OCI-LY1 (cell line): ENCODE data around the gene CELF2.

Experiments used
- H2AFZ ChIP-seq: fragments of 200-600 bp; sonication (generic), shearing (Covaris generic); 2 replicates; pipeline ENCODE4 v1.6.0; 2014; ENCODE audit warnings: antibody characterized with exemption, mild to moderate bottlenecking, low read length
- H3F3A ChIP-seq: fragments of 200-600 bp; sonication (generic), shearing (Covaris generic); 2 replicates; pipeline ENCODE4 v1.6.0; 2014; ENCODE audit warnings: mild to moderate bottlenecking, antibody characterized with exemption, low read length, moderate library complexity; ENCODE audit not compliant: insufficient read depth
- H3K27ac ChIP-seq: fragments of 200-600 bp; sonication (generic); 2 replicates; pipeline ENCODE4 v1.5.1; 2014; ENCODE audit warnings: low read length, mixed run types, mild to moderate bottlenecking, low read depth; ENCODE audit not compliant: poor library complexity, severe bottlenecking
- H3K27me3 ChIP-seq: fragments of 200-600 bp; sonication (generic); 2 replicates; pipeline ENCODE4 v1.6.0; 2014; ENCODE audit warnings: antibody characterized with exemption, mild to moderate bottlenecking, low read length, moderate library complexity; ENCODE audit not compliant: insufficient read depth
- H3K36me3 ChIP-seq: fragments of 200-600 bp; sonication (generic); 2 replicates; pipeline ENCODE4 v1.6.1; 2014; ENCODE audit warnings: mild to moderate bottlenecking, antibody characterized with exemption, low read length, moderate library complexity, mixed read lengths; ENCODE audit not compliant: insufficient read depth
- H3K4me1 ChIP-seq: fragments of 200-600 bp; sonication (generic); 2 replicates; pipeline ENCODE4 v1.5.1; 2014; ENCODE audit warnings: mild to moderate bottlenecking, low read length, moderate library complexity; ENCODE audit not compliant: insufficient read depth, severe bottlenecking
- H3K4me2 ChIP-seq: fragments of 200-600 bp; sonication (generic), shearing (Covaris generic); 2 replicates; pipeline ENCODE4 v1.6.1; 2014; ENCODE audit warnings: low read length
- H3K4me3 ChIP-seq: fragments of 200-600 bp; sonication (generic); 2 replicates; pipeline ENCODE4 v1.5.1; 2014; ENCODE audit warnings: low read length, low read depth, mild to moderate bottlenecking, mixed read lengths; ENCODE audit not compliant: poor library complexity, severe bottlenecking
- H3K79me2 ChIP-seq: fragments of 200-600 bp; shearing (Covaris generic); 2 replicates; pipeline ENCODE4 v1.6.1; 2016; ENCODE audit warnings: mixed run types, low read length, mixed read lengths; ENCODE audit not compliant: insufficient read depth
- H3K9ac ChIP-seq: fragments of 200-600 bp; sonication (generic), shearing (Covaris generic); 2 replicates; pipeline ENCODE4 v1.6.1; 2014; ENCODE audit warnings: mild to moderate bottlenecking, low read length, mixed read lengths
- H3K9me2 ChIP-seq: fragments of 200-600 bp; sonication (generic), shearing (Covaris generic); 2 replicates; pipeline ENCODE4 v1.6.1; 2014; ENCODE audit warnings: low read depth, mild to moderate bottlenecking, low read length, mixed read lengths
- H3K9me3 ChIP-seq: fragments of 200-600 bp; shearing (Covaris generic); 2 replicates; pipeline ENCODE4 v1.6.1; 2014; ENCODE audit warnings: low read length, mixed read lengths
- H4K20me1 ChIP-seq: fragments of 200-600 bp; sonication (generic), shearing (Covaris generic); 2 replicates; pipeline ENCODE4 v1.6.0; 2016; ENCODE audit warnings: mild to moderate bottlenecking, low read length; ENCODE audit not compliant: insufficient read depth
- CTCF ChIP-seq: fragments of 200-600 bp; sonication (generic), shearing (Covaris generic); IDR thresholded peaks from 2 replicates; pipeline ENCODE4 v1.5.1; 2017; ENCODE audit warnings: mild to moderate bottlenecking, antibody characterized with exemption, low read length, moderate library complexity, mixed read lengths
- EZH2 ChIP-seq: fragments of 200-600 bp; sonication (generic), shearing (Covaris generic); IDR thresholded peaks from 2 replicates; pipeline ENCODE4 v1.8.0; 2017; ENCODE audit warnings: borderline replicate concordance, mixed run types, mild to moderate bottlenecking, antibody characterized with exemption, low read length, moderate library complexity, mixed read lengths

CELF2 gene

DNA sequence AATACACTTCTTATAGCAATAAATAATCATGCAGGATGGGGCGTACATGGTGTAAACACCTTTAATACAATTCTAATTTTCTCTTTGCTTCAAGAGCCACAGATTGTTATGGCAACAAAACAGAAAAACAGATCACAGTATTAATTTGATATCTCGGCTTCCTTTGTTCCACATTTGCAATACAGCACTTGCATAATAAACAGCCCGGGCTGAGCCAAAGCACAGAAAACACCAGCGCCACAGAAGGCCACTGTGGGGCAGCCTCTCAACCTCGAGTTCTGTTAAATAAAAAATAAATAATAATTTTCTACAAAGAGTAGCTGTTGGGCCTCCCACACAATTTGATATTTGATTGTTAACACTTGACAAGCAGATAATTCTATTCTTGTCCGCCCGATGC lies 337.9 kb downstream of the CELF2 start:
- H4K20me1 ChIP-seq: no peaks in the 10 kb centered on the region
- H3K9me2 ChIP-seq: no peaks in the 10 kb centered on the region
- no peaks in the 10 kb centered on the region for H3K36me3 ChIP-seq
- TF ChIP-seq CTCF (no peak), EZH2 (no peak)
- no peaks in the 10 kb centered on the region for H3K79me2 ChIP-seq
- H3K4me1 ChIP-seq: no peaks in the 10 kb centered on the region
- H2AFZ ChIP-seq: no peak overlapping the region
- H3K9me3 ChIP-seq: no peaks in the 10 kb centered on the region
- H3K9ac ChIP-seq: no peak overlapping the region
- H3K4me2 ChIP-seq: no peak overlapping the region
- no peak overlapping the region for H3K4me3 ChIP-seq
- no peaks in the 10 kb centered on the region for H3F3A ChIP-seq
- H3K27ac ChIP-seq: no peak overlapping the region
- no peaks in the 10 kb centered on the region for H3K27me3 ChIP-seq

GRCh38 chr10:11357439-11357838 lies 339.8 kb downstream of the CELF2 start:
- Histone ChIP-seq H3F3A (no peaks in the 10 kb centered on the region), H3K4me1 (no peaks in the 10 kb centered on the region), H3K27ac (no peak overlapping the region), H3K9me3 (no peaks in the 10 kb centered on the region), H3K27me3 (no peaks in the 10 kb centered on the region), H3K9ac (no peak overlapping the region), H3K4me2 (no peak overlapping the region), H2AFZ (no peak overlapping the region), H3K36me3 (no peaks in the 10 kb centered on the region), H3K9me2 (no peaks in the 10 kb centered on the region), H4K20me1 (no peaks in the 10 kb centered on the region), H3K79me2 (no peaks in the 10 kb centered on the region), H3K4me3 (no peak overlapping the region)
- no peak for TF ChIP-seq EZH2
- TF ChIP-seq CTCF: no peak

GRCh38 chr10:11358011-11358410 lies 340.3 kb downstream of the CELF2 start:
- H4K20me1 ChIP-seq: no peaks in the 10 kb centered on the region
- H3K27me3 ChIP-seq: no peaks in the 10 kb centered on the region
- no peaks in the 10 kb centered on the region for H3K9me3 ChIP-seq
- H3K79me2 ChIP-seq: no peaks in the 10 kb centered on the region
- no peak overlapping the region for H3K4me3 ChIP-seq
- TF ChIP-seq CTCF: no peak
- TF ChIP-seq EZH2: no peak
- H3F3A ChIP-seq: no peaks in the 10 kb centered on the region
- no peak overlapping the region for H2AFZ ChIP-seq
- no peak overlapping the region for H3K9ac ChIP-seq
- no peaks in the 10 kb centered on the region for H3K9me2 ChIP-seq
- H3K27ac ChIP-seq: no peak overlapping the region
- H3K4me1 ChIP-seq: no peaks in the 10 kb centered on the region
- H3K4me2 ChIP-seq: no peak overlapping the region
- H3K36me3 ChIP-seq: no peaks in the 10 kb centered on the region
